Naive thymus-derived CD8-positive, alpha-beta T cell (primary cell): ENCODE measurements around the gene TMEM145. TPM values are rescaled to one million over a fixed set of nuclear protein-coding genes. Genes with fewer than 3 reads are reported as not detected.
A peak's percentile ranks its signal among the peaks of the same experiment; 100 is the strongest.

Experiments
- ATAC-seq, 2 donors: fragments of 150-1000 bp; cut with Tn5 transposase in 1 of 2; sonication (Bioruptor Pico), chemical (Tn5 transposase) in 1 of 2; 1 replicate in 1 of 2; 2 replicates in 1 of 2; pipeline ENCODE4 v1.10.0; 2021; ENCODE audit warnings: mild to moderate bottlenecking in 2 of 2, moderate library complexity in 2 of 2
- POLR2A ChIA-PET: fragments of 350-600 bp; sonication (Branson Sonifier 250); formaldehyde crosslinking; loops from one replicate; lab custom pipeline; 2021; ENCODE audit warnings: antibody characterized with exemption; lab: Charles Lee
- DNase-seq, 10 donors: peaks; one replicate each; pipeline versions ENCODE4 v3.0.0 to v3.0.0-alpha.2; 2020 to 2022
- H3K27ac Mint-ChIP-seq, 10 donors: one replicate each; pipeline ENCODE4 v1.8.0; 2020 to 2022; ENCODE audit warnings: mild to moderate bottlenecking in 10 of 10, mixed read lengths in 10 of 10, moderate library complexity in 4 of 10, inconsistent platforms in 1 of 10
- H3K27me3 Mint-ChIP-seq, 5 donors: one replicate each; pipeline ENCODE4 v1.8.0; 2021 to 2022; ENCODE audit warnings: mixed read lengths in 5 of 5
- H3K36me3 Mint-ChIP-seq, 3 donors: one replicate each; pipeline ENCODE4 v1.8.0; 2020 to 2022; ENCODE audit warnings: mixed read lengths in 3 of 3, mild to moderate bottlenecking in 2 of 3, inconsistent platforms in 1 of 3
- H3K4me1 Mint-ChIP-seq, 4 donors: one replicate each; pipeline ENCODE4 v1.8.0; 2021 to 2022; ENCODE audit warnings: mixed read lengths in 4 of 4
- H3K4me3 Mint-ChIP-seq, 10 donors: one replicate each; pipeline ENCODE4 v1.8.0; 2020 to 2022; ENCODE audit warnings: mild to moderate bottlenecking in 10 of 10, mixed read lengths in 10 of 10, moderate library complexity in 6 of 10, inconsistent platforms in 1 of 10
- H3K9me3 Mint-ChIP-seq, 9 donors: one replicate each; pipeline ENCODE4 v1.8.0; 2020 to 2022; ENCODE audit warnings: mixed read lengths in 9 of 9, mild to moderate bottlenecking in 3 of 9, inconsistent platforms in 1 of 9, moderate library complexity in 1 of 9
- microRNA-seq: library from miRNA; unstranded; fragments of <30 nt; microRNA quantifications from one replicate; pipeline ENCODE4 v1.2.0, GENCODE V29; 2022; ENCODE audit warnings: borderline microRNAs expressed
- polyA plus RNA-seq, 3 donors: library from polyadenylated mRNA; unstranded; fragments of 300-500 nt; fragmentation: Illumina TruSeq; gene quantifications; one replicate each; pipeline ENCODE4 v1.2.3, GENCODE V29; 2021
- total RNA-seq, 8 experiments: library from RNA in 2 of 8; stranded (reverse) in 2 of 8; gene quantifications; one replicate each; pipeline ENCODE4 v1.2.3 and lab custom pipeline; 2021 to 2026

The TMEM145 gene
- total and polyA plus RNA-seq, 5 experiments from 2014 or later, result not detected

DNA sequence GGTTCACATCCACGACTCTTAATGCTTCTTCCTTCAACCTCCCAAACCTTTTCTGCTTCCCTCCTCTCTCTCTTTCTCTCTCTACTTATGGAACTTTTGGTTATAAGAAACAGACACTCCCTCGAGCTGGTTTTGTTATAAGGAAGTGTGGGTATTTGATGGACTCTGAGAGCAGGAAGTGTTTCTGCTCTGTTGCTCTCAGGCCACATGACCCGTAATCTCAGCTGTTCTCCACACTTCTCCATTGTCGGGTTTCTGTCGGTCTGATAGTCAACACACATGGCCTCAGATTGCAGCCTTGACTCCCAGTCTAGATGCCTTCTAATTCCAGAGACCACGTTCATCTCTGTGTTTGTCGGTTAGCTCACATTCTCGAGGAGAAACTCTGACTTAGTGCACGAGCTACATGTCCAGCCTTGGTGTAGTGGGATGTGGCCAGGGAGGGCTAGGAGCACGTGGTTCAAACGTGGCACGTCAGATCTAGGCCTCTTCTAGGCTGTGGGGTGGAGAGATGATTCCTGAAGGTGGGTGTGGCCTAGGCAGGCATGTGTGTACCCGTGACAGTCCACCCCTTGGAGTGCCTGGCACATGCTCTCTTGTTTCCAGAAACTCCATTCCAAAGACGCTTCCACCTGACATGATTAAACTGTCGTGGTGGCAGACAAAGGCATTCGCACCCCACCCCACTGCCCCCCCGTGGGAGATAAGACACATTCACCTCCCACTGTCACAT is 50.7 kb downstream of the TMEM145 start:
- POLR2A ChIA-PET, result no interaction called here
- Mint-ChIP-seq H3K27ac (peak overlapping the region in 3 of 10 donors; percentile 57 to 67 (median 61)), H3K4me3 (no peak overlapping the region), H3K9me3 (no peaks in the 10 kb centered on the region), H3K4me1 (peaks cover 0 to 23% (median 3%) of the 10 kb centered on the region in 4 donors), H3K27me3 (no peaks in the 10 kb centered on the region), H3K36me3 (peaks cover 5 to 13% (median 9%) of the 10 kb centered on the region in 3 donors)
- DNase-seq (no peak), ATAC-seq (no peak)

DNA sequence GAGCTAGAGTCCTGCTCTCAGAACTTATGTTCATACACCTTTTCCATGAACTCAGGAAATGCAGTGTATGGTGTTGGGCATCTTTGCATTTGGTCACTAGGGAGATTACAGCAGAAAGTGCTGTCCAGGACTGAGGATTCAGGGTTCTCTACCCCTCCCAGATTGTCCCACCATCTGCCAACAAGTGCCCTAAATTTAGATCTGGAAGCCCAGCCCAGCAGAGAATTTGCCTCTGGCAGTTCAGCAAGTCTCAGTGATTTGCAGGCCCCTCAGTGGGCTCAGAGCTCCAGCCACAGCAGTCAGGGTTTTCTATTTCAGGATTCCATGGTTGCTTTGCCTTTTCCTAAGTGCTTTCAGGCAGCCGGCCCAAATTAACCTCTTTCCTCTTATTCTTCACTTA is 53.6 kb downstream of the TMEM145 start:
- POLR2A ChIA-PET, result no interaction called here
- H3K36me3 Mint-ChIP-seq, result peaks cover 5 to 9% (median 7%) of the 10 kb centered on the region in 3 donors
- H3K27me3 Mint-ChIP-seq, result no peaks in the 10 kb centered on the region
- peak overlapping the region in 1 of 10 donors; percentile 57 for H3K27ac Mint-ChIP-seq
- peaks cover 0 to 23% (median 2%) of the 10 kb centered on the region in 4 donors for H3K4me1 Mint-ChIP-seq
- DNase-seq (no peak), ATAC-seq (no peak)
- H3K9me3 Mint-ChIP-seq, result no peaks in the 10 kb centered on the region
- no peak overlapping the region for H3K4me3 Mint-ChIP-seq

DNA sequence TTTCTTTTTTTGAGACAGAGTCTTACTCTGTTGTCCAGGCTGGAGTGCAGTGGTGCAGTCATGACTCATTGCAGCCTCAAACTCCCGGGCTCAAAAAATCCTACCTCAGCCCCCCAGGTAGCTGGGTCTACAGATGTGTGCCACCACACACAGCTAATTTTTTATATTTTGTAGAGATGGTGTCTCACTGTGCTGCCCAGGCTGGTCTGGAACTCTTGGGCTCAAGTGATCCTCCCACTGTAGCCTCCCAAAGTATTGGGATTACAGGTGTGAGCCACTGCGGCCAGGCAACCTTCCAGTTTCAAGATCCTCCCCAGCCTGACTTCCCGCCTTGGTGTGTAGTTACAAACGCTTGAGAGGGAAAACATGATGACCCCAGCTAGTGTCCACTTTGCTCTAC is 54.8 kb downstream of the TMEM145 start:
- Mint-ChIP-seq H3K27ac (no peak overlapping the region), H3K4me1 (peaks cover 0 to 24% (median 2%) of the 10 kb centered on the region in 4 donors), H3K4me3 (no peak overlapping the region), H3K9me3 (no peaks in the 10 kb centered on the region), H3K36me3 (peaks cover 5 to 9% (median 7%) of the 10 kb centered on the region in 3 donors), H3K27me3 (no peaks in the 10 kb centered on the region)
- POLR2A ChIA-PET, result no interaction called here
- no peak for ATAC-seq
- DNase-seq, result no peak

DNA sequence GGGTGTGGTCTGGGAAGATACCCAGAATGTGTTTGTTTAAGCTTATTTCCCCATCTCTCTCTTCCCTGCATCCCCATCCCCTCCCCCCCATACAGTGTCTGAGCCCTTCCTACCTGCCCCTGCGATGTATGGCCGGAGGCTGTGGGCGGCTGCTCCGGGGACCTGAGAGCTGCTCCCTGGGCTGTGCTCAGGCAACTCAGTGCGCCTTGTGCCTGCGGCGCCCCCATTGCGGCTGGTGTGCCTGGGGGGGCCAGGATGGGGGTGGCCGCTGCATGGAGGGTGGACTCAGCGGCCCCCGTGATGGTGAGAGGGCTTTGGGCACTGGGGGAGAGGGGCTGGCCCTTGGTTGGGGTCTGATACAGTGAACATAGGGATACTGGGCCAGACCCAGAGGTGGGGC is 55.3 kb downstream of the TMEM145 start:
- Mint-ChIP-seq H3K4me1 (peaks cover 0 to 21% (median 2%) of the 10 kb centered on the region in 4 donors), H3K4me3 (no peak overlapping the region), H3K27ac (no peak overlapping the region), H3K36me3 (peaks cover 4 to 9% (median 5%) of the 10 kb centered on the region in 3 donors), H3K27me3 (no peaks in the 10 kb centered on the region), H3K9me3 (no peaks in the 10 kb centered on the region)
- POLR2A ChIA-PET, result no interaction called here
- DNase-seq (no peak), ATAC-seq (no peak)

DNA sequence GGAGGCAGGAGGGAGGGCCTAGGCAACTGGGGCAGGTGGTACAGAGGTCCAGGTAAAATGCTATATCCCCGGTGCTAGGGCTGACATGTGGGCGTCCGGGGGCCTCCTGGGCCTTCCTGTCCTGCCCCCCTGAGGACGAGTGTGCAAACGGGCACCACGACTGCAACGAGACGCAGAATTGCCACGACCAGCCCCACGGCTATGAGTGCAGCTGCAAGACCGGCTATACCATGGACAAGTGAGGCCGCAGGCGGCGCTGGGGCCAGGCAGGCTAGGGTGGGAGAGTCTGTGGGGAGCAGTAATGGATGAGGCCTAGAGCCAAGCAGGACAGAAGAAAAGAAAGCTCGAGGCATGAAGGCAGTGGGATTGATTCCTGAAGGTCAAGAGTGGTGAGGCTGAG is 55.7 kb downstream of the TMEM145 start:
- no peak overlapping the region for H3K27ac Mint-ChIP-seq
- no peaks in the 10 kb centered on the region for H3K27me3 Mint-ChIP-seq
- ATAC-seq (no peak), DNase-seq (no peak)
- POLR2A ChIA-PET, result no interaction called here
- H3K36me3 Mint-ChIP-seq, result peaks cover under 1 to 6% (median 1%) of the 10 kb centered on the region in 3 donors
- no peaks in the 10 kb centered on the region for H3K9me3 Mint-ChIP-seq
- H3K4me3 Mint-ChIP-seq, result no peak overlapping the region
- H3K4me1 Mint-ChIP-seq, result peaks cover 0 to 18% (median under 1%) of the 10 kb centered on the region in 4 donors

DNA sequence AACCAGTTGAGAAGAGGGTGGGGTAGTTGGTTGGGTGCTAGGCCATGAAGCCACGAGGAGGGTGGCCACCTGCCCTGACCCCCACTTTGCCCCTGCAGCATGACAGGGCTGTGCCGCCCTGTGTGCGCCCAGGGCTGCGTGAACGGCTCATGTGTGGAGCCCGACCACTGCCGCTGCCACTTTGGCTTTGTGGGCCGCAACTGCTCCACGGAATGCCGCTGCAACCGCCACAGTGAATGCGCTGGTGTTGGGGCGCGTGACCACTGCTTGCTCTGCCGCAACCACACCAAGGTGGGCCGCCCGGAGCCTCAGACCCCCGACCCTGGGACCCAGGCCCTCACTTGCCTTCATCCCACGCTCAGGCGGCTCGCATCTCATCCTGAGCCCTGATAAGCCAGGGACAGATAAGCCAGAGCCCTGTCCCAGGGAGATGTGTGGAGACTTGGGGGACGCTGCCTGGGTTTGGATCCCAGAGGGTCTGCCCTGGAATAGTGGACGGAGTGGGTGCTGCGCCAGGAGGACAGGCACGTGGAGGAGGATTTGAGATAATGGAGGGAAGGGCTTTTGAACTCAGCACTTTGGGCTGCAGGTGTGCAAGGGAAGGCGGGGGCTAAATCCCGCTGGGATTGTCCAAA is 56.4 kb downstream of the TMEM145 start:
- H3K9me3 Mint-ChIP-seq, result no peaks in the 10 kb centered on the region
- no peak overlapping the region for H3K27ac Mint-ChIP-seq
- peaks cover 0 to 10% (median 0%) of the 10 kb centered on the region in 4 donors for H3K4me1 Mint-ChIP-seq
- POLR2A ChIA-PET, result no interaction called here
- ATAC-seq (no peak), DNase-seq (no peak)
- H3K27me3 Mint-ChIP-seq, result no peaks in the 10 kb centered on the region
- peak overlapping the region in 1 of 10 donors; percentile 20 for H3K4me3 Mint-ChIP-seq
- H3K36me3 Mint-ChIP-seq, result no peaks in the 10 kb centered on the region

DNA sequence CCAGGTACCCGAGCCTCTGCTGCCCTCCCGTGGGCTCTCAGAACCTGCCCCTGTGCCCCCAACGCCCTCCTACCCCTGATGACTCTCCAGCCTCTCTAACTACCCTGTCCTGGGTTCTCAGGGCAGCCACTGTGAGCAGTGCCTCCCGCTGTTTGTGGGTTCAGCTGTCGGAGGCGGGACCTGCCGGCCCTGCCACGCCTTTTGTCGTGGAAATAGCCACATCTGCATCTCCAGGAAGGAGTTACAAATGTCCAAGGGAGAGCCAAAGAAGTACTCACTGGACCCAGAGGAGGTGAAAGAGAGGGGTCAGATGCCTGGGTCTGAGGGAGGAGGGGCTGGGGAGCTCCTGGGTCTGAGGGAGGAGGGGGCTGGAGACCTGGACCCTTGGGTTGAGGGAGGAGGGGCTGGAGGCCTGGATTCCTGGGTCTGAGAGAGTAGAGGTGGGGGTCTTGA is 57.0 kb downstream of the TMEM145 start:
- POLR2A ChIA-PET, result no interaction called here
- no peak for ATAC-seq
- peaks cover 0 to 5% (median 0%) of the 10 kb centered on the region in 4 donors for H3K4me1 Mint-ChIP-seq

DNA sequence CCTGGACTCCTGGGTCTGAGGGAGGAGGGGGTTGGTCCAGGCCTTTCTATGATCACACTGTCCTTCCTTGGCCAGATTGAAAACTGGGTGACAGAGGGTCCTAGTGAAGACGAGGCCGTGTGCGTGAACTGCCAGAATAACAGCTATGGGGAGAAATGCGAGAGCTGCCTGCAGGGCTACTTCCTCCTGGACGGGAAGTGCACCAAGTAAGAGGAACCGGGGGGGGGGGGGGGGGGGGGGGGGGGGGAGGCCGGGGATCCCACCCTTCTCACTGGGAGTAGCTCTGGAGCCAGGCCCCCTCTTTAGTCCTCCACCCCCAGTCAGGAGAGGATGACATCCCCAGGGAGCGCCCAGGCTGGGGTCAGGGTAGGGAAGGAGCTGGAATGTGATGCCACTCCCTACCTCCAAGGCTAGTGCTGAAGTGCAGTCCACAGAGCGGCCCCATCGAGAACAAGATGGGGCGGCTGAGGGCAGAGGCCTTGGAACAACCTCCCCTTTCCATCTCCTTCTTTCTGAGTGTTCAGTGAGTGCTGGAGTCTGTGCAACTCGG is 57.6 kb downstream of the TMEM145 start:
- H3K9me3 Mint-ChIP-seq, result no peaks in the 10 kb centered on the region
- H3K4me1 Mint-ChIP-seq, result peaks cover 0 to 2% (median 0%) of the 10 kb centered on the region in 4 donors
- H3K27ac Mint-ChIP-seq, result no peak overlapping the region
- no peaks in the 10 kb centered on the region for H3K36me3 Mint-ChIP-seq
- POLR2A ChIA-PET, result interaction anchor here (0.5 kb wide), 1 partner anchor 992 kb away, joined by 6 read pairs; no protein-coding TSS in a partner anchor
- no peak for DNase-seq
- no peak for ATAC-seq
- H3K27me3 Mint-ChIP-seq, result no peaks in the 10 kb centered on the region
- H3K4me3 Mint-ChIP-seq, result no peak overlapping the region

More for the DNA sequence above, 57.0 kb downstream of the TMEM145 start:
- H3K27me3 Mint-ChIP-seq, result no peaks in the 10 kb centered on the region
- DNase-seq, result no peak
- no peak overlapping the region for H3K4me3 Mint-ChIP-seq
- H3K36me3 Mint-ChIP-seq, result no peaks in the 10 kb centered on the region
- no peak overlapping the region for H3K27ac Mint-ChIP-seq
- H3K9me3 Mint-ChIP-seq, result no peaks in the 10 kb centered on the region

Small RNA genes lying within 50 kb of the gene (microRNA-seq; reads per million reads assigned to microRNA genes)
- not detected for gene MIR8077

Other genes starting within 250 kb of the TMEM145 start
- under 1 TPM; 0.25 to 0.34 TPM for gene GRIK5, start 243.1 kb upstream of the TMEM145 start, total RNA-seq
- gene GRIK5, start 243.1 kb upstream of the TMEM145 start, polyA plus RNA-seq, result not detected
- gene ZNF574, start 237.1 kb upstream of the TMEM145 start, total RNA-seq, result 10 to 100 TPM; 18.3 to 20.8 TPM
- gene ZNF574, start 237.1 kb upstream of the TMEM145 start, polyA plus RNA-seq, result 10 to 100 TPM in 1 of 3 donors, 1 to 10 TPM in 2; 7.8 to 21.5 (median 8.0) TPM
- gene POU2F2, start 180.9 kb upstream of the TMEM145 start, total RNA-seq, result 10 to 100 TPM; 85.0 to 88.5 TPM
- 1 to 10 TPM; 2.4 to 6.6 (median 4.7) TPM for gene POU2F2, start 180.9 kb upstream of the TMEM145 start, polyA plus RNA-seq
- 10 to 100 TPM; 56.5 to 58.7 TPM for gene DEDD2, start 95.6 kb upstream of the TMEM145 start, total RNA-seq
- gene DEDD2, start 95.6 kb upstream of the TMEM145 start, polyA plus RNA-seq, result 100 to 1,000 TPM; 117 to 149 (median 133) TPM
- 10 to 100 TPM; 16.6 to 20.1 TPM for gene ZNF526, start 93.0 kb upstream of the TMEM145 start, total RNA-seq
- gene ZNF526, start 93.0 kb upstream of the TMEM145 start, polyA plus RNA-seq, result 1 to 10 TPM; 3.9 to 8.1 (median 4.5) TPM
- 10 to 100 TPM; 27.1 to 28.1 TPM for gene GSK3A, start 70.7 kb upstream of the TMEM145 start, total RNA-seq
- 10 to 100 TPM in 2 of 3 donors, 1 to 10 TPM in 1; 9.9 to 19.3 (median 12.8) TPM for gene GSK3A, start 70.7 kb upstream of the TMEM145 start, polyA plus RNA-seq
- 10 to 100 TPM; 41.0 to 47.3 TPM for gene ERF, start 58.2 kb upstream of the TMEM145 start, total RNA-seq
- 1 to 10 TPM; 2.8 to 6.2 (median 4.6) TPM for gene ERF, start 58.2 kb upstream of the TMEM145 start, polyA plus RNA-seq
- gene CIC, start 44.1 kb upstream of the TMEM145 start, total RNA-seq, result 10 to 100 TPM; 84.7 to 87.4 TPM
- gene CIC, start 44.1 kb upstream of the TMEM145 start, polyA plus RNA-seq, result 1 to 10 TPM in 2 of 3 donors, under 1 TPM in 1; 0.43 to 1.8 (median 1.3) TPM
- gene PRR19, start 11.2 kb upstream of the TMEM145 start, total RNA-seq, result under 1 TPM in 1 of 2 experiments, not detected in 1; 0.25 TPM
- under 1 TPM in 2 of 3 donors, not detected in 1; 0.32 to 0.49 TPM for gene PRR19, start 11.2 kb upstream of the TMEM145 start, polyA plus RNA-seq
- 10 to 100 TPM; 15.4 to 17.7 TPM for gene PAFAH1B3, start 10.7 kb upstream of the TMEM145 start, total RNA-seq
- gene PAFAH1B3, start 10.7 kb upstream of the TMEM145 start, polyA plus RNA-seq, result 10 to 100 TPM; 38.4 to 48.1 (median 43.6) TPM
- 10 to 100 TPM in 1 of 2 experiments, 1 to 10 TPM in 1; 9.2 to 10.2 TPM for gene MEGF8, start 12.3 kb downstream of the TMEM145 start, total RNA-seq
- gene MEGF8, start 12.3 kb downstream of the TMEM145 start, polyA plus RNA-seq, result under 1 TPM; 0.23 to 0.57 (median 0.34) TPM
- not detected for gene CNFN, start 77.0 kb downstream of the TMEM145 start, total RNA-seq
- under 1 TPM; 0.44 to 0.88 (median 0.68) TPM for gene CNFN, start 77.0 kb downstream of the TMEM145 start, polyA plus RNA-seq
- 10 to 100 TPM; 29.5 TPM for gene LIPE, start 114.1 kb downstream of the TMEM145 start, total RNA-seq
- 1 to 10 TPM; 4.2 to 9.6 (median 8.0) TPM for gene LIPE, start 114.1 kb downstream of the TMEM145 start, polyA plus RNA-seq
- not detected for gene CXCL17, start 129.6 kb downstream of the TMEM145 start, total RNA-seq
- not detected for gene CXCL17, start 129.6 kb downstream of the TMEM145 start, polyA plus RNA-seq
- gene CEACAM1, start 215.2 kb downstream of the TMEM145 start, total RNA-seq, result 1 to 10 TPM; 1.3 to 1.6 TPM
- 1 to 10 TPM; 1.3 to 2.2 (median 1.4) TPM for gene CEACAM1, start 215.2 kb downstream of the TMEM145 start, polyA plus RNA-seq